ENCODE results near the gene RBMY1D.
"Not testable (repeated sequence)": the region's sequence is repeated elsewhere in the genome, so short reads cannot be mapped to it uniquely, and the experiment has no call there.

Gene RBMY1D

DNA sequence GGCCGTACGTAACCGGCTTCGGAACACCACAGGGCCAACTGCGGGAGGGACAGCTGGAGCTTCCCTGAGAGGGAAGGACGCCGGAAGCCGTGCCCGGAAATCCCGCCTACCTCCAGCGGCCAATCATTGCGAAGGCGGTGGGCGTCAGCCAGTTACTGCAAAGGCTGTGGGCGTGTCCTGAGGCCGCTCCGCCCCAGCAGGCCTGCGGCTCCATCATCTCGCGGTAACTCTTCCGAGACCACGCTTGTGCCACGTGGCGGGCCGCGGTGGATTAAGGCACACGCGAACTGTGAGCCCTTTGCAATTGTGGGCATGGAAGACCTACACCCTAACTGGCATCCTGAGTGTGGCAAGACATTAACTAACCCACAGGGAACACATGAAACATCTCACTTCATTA lies at the start of gene RBMY1D:
Gene RBMY1D (minus strand): TSS at position 101 of the 400 bp plus-strand sequence. CDS start 2,013 bp downstream, outside the sequence.
- not testable (repeated sequence) for DNase-seq (ENCODE audit: low spot score)

DNA sequence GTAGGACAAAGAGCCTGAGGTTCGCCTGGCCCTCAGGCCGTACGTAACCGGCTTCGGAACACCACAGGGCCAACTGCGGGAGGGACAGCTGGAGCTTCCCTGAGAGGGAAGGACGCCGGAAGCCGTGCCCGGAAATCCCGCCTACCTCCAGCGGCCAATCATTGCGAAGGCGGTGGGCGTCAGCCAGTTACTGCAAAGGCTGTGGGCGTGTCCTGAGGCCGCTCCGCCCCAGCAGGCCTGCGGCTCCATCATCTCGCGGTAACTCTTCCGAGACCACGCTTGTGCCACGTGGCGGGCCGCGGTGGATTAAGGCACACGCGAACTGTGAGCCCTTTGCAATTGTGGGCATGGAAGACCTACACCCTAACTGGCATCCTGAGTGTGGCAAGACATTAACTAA lies 23.6 kb upstream of the RBMY1D start, which contains the start of gene RBMY1E:
Gene RBMY1E (minus strand): TSS at position 101 of the 400 bp plus-strand sequence. CDS start 1,978 bp downstream, outside the sequence.
- not testable (repeated sequence) for DNase-seq (ENCODE audit: low spot score)

DNA sequence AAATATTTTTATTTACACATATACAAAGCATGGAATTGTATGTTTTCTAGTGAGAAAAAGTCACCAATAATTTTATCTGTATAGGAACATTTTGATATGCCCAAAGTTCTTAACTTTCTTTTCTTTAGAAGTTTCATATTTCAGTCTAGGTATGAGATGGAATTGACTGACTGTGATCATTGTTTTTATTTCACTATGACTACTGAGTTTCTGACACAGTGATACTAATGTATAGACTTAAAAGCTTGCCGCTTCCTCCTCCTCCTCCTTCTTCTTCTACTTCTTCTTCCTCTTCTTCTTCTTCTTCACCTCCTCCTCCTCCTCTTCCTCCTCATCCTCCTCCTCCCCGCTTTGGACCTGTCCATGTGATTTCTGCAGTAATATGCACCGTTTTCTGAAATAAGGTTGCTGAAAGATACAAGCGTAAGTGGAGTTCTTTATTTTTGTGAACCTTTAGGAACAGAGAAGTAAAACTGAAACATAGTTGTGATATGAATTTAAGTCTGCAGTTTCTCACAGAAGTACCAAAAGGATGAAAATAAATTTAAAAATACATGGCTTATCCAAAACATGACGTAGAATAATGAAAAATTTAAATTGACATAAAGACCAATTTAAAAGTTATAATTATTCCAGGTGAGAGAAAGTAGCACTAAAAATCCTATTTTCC lies 24.8 kb downstream of the RBMY1D start:
- not testable (repeated sequence) for DNase-seq (ENCODE audit: low spot score)

DNA sequence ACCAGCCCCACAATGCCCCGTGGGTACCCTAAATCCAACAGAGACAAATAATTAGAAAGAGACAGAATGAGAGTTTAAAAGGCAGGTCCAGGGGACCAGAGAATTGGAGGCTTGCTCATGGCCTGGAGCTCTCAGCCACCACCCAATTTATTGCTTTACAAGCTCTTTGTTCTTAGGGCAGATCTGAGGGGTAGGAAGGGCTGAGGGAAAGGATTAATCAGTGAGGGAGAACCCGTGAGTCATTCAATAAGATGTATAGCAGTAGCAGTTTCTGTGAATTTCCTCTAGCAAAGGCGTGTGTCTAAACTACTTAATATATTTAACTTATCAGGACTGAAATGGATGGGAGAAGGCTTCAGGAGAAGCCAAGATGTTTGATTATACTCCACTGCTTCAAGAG lies 48.8 kb downstream of the RBMY1D start:
- no peak for DNase-seq (ENCODE audit: low spot score)

DNA sequence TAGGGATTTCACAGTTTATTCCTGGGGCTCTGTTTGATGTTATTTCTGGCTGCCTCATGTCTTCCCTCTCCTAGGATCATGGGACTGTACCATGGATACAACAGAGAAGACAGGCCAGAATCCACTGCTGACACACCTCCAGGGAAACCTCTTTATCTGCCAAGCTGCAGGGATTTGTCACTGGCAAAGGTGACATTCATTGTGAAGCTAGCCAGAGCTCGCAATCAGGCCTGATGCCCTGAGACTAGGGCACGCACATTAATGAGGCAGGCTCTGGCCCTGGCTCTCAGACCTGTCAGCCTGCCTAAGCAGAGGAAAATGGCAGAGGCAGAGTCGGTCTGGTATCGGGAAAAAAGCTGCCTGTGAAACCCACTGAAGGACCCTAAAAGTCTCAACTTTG lies 52.2 kb downstream of the RBMY1D start:
- DNase-seq (ENCODE audit: low spot score), result no peak

DNA sequence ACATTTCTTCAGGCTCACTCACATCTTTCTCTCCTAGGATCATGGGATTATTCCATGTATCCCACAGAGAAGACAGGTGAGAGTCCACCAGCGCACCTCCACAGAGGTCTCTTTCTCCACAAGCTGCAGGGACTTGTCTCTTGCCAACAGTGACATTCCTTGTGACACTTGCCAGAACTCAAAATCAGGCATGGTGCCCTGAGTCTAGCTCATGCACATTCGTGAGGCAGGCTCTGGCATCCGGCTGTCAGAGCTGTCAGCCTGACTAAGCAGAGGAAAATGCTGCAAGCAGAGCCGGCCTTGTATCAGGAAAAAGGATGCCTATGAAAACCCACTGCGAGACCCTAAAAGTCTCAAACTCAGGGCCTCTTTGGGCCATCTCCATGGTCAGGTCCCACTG lies 54.8 kb downstream of the RBMY1D start:
- DNase-seq (ENCODE audit: low spot score), result no peak

DNA sequence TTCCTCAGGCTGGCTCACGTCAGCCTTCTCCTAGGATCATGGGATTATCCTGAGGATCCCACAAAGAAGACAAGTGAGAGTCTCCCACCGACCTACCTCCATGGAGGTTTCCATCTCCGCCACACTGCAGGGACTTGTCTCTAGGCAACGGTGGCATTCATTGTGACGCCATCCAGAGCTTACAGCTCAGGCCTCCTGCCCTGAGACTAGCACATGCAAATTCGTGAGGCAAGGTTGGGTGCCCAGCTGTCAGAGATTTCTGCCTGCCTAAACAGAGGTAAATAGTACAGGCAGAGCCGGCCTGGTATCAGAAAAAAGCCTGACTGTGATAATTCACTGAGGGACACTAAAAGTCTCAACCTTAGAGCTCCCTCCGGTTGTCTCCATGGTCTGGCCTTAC lies 58.0 kb downstream of the RBMY1D start:
- no peak for DNase-seq (ENCODE audit: low spot score)

DNA sequence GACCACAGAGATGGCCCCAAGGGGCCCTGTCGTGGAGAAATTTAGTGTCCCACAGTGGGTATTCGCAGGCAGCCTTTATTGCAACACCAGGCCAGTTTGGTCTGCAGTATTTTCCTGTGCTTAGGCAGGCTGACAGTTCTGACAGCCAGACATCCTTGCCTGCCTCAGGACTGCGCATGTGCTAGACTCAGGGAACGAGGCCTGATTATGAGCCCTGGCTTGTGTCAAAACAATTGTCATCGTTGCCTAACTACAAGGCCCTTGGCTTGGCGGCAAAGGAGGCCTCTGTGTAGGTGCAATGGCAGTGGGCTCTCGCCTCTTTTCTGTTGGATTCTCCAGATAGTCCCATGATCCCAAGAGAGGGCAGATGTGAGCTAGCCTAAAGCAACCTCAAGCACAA lies 59.3 kb downstream of the RBMY1D start:
- DNase-seq (ENCODE audit: low spot score), result no peak
